Measurements from ENCODE around the gene MIS18BP1. TPM values are rescaled to one million over a fixed set of nuclear protein-coding genes. Genes with fewer than 3 reads are reported as not detected.

Gene MIS18BP1
- total RNA-seq, 2 donors from 2014 or later = 6.1 to 10.4 TPM

- H3K36me3 ChIP-seq = no peaks in the 10 kb centered on the region
- peaks cover 0 to 7% of the 10 kb centered on the region in 2 donors for H3K4me1 ChIP-seq
- no peaks in the 10 kb centered on the region for H3K9me3 ChIP-seq
- TF ChIP-seq CTCF (IDR thresholded peaks at IDR 0.05) = no peak
- H3K27ac ChIP-seq = no peak overlapping the region
- H3K27me3 ChIP-seq = no peaks in the 10 kb centered on the region
- H3K4me3 ChIP-seq = no peak overlapping the region
- DNase-seq (ENCODE audit: low spot score) = no peak
Measured at GRCh38 chr14:45271858-45272537, 19.0 kb upstream of the MIS18BP1 start.

GRCh38 chr14:45270031-45270430 is 17.0 kb upstream of the MIS18BP1 start:
- no peak for DNase-seq (ENCODE audit: low spot score)
- Histone ChIP-seq H3K27me3 (no peaks in the 10 kb centered on the region), H3K36me3 (no peaks in the 10 kb centered on the region), H3K4me1 (peaks cover 0 to 7% of the 10 kb centered on the region in 2 donors), H3K4me3 (no peak overlapping the region), H3K9me3 (no peaks in the 10 kb centered on the region), H3K27ac (no peak overlapping the region)
- no peak for TF ChIP-seq CTCF (IDR thresholded peaks at IDR 0.05)

- no peak for DNase-seq (ENCODE audit: low spot score)
- no peak overlapping the region for H3K4me3 ChIP-seq
- peaks cover 0 to 7% of the 10 kb centered on the region in 2 donors for H3K4me1 ChIP-seq
- no peaks in the 10 kb centered on the region for H3K36me3 ChIP-seq
- H3K9me3 ChIP-seq = no peaks in the 10 kb centered on the region
- H3K27me3 ChIP-seq = no peaks in the 10 kb centered on the region
- TF ChIP-seq CTCF (IDR thresholded peaks at IDR 0.05) = no peak
- H3K27ac ChIP-seq = peak overlapping the region in 1 of 2 donors; percentile 82
Measured at GRCh38 chr14:45267071-45267470, 14.1 kb upstream of the MIS18BP1 start.

- TF ChIP-seq CTCF (IDR thresholded peaks at IDR 0.05) = no peak
Measured at GRCh38 chr14:45262637-45263036, 9.6 kb upstream of the MIS18BP1 start.

GRCh38 chr14:45261209-45261608 is 8.2 kb upstream of the MIS18BP1 start:
- TF ChIP-seq CTCF (IDR thresholded peaks at IDR 0.05) = no peak
- Histone ChIP-seq H3K36me3 (no peaks in the 10 kb centered on the region), H3K4me1 (no peaks in the 10 kb centered on the region), H3K4me3 (no peak overlapping the region), H3K27ac (no peak overlapping the region), H3K9me3 (peaks cover 9 to 23% of the 10 kb centered on the region in 2 donors), H3K27me3 (no peaks in the 10 kb centered on the region)
- DNase-seq (ENCODE audit: low spot score) = no peak

More at GRCh38 chr14:45262637-45263036, 9.6 kb upstream of the MIS18BP1 start:
- Histone ChIP-seq H3K4me3 (no peak overlapping the region), H3K4me1 (peaks cover 0 to 3% of the 10 kb centered on the region in 2 donors), H3K27ac (no peak overlapping the region), H3K27me3 (no peaks in the 10 kb centered on the region), H3K36me3 (no peaks in the 10 kb centered on the region), H3K9me3 (peaks cover 9 to 23% of the 10 kb centered on the region in 2 donors)
- no peak for DNase-seq (ENCODE audit: low spot score)

GRCh38 chr14:45258805-45259204 is 5.8 kb upstream of the MIS18BP1 start:
- H3K36me3 ChIP-seq = no peaks in the 10 kb centered on the region
- H3K4me1 ChIP-seq = no peaks in the 10 kb centered on the region
- no peak overlapping the region for H3K4me3 ChIP-seq
- no peak overlapping the region for H3K27ac ChIP-seq
- no peaks in the 10 kb centered on the region for H3K27me3 ChIP-seq
- DNase-seq (ENCODE audit: low spot score) = no peak
- peaks cover 9 to 23% of the 10 kb centered on the region in 2 donors for H3K9me3 ChIP-seq
- no peak for TF ChIP-seq CTCF (IDR thresholded peaks at IDR 0.05)

Data from right atrium auricular region (tissue), 2 donors.